Astrocyte of the spinal cord (primary cell): ENCODE measurements around the gene TGM4.

Source experiments
- DNase-seq: peaks from one replicate; pipeline ENCODE4 v3.0.0; 2011; ENCODE audit warnings: low read depth, low spot score
- H3K4me3 ChIP-seq: 2 replicates; pipeline ENCODE4 v1.5.1; 2011; ENCODE audit warnings: low read depth, mild to moderate bottlenecking, low read length, moderate library complexity
- CTCF ChIP-seq: IDR thresholded peaks from 2 replicates; pipeline ENCODE4 v1.5.1; 2012; ENCODE audit warnings: low read depth, mild to moderate bottlenecking, low read length, inconsistent platforms
- in situ Hi-C: cut with HindIII; loops from 2 replicates; pipeline ENCODE4 v1.10.0; 2017; ENCODE audit warnings: low sequenced_read_pairs

The TGM4 gene

DNA sequence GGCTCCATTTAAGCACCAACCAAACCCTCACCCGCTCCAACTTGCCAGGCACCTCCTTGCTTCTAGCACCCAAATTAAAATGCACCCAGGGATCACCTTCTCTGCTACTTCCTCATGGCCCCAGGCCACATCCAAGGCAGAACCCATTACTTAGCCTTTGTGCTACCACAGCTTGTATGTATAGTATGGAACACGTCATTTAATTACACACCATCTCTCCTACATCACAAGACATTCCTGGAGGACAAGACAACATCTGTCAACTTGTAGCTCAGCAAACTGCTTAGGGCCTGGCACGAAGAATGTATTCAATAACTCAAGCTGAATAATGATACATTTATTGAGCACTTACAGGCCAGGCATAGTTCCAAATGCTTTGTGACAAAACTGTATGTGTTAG lies 78.3 kb downstream of the TGM4 start:
- no peak overlapping the region for H3K4me3 ChIP-seq
- in situ Hi-C loops, result no loop called here
- no peak for DNase-seq
- no peak for TF ChIP-seq CTCF

- no peak for TF ChIP-seq CTCF
- no peak for DNase-seq
- no peak overlapping the region for H3K4me3 ChIP-seq
- in situ Hi-C loops, result no loop called here
Measured at GRCh38 chr3:44954304-44954703, 79.9 kb downstream of the TGM4 start.

DNA sequence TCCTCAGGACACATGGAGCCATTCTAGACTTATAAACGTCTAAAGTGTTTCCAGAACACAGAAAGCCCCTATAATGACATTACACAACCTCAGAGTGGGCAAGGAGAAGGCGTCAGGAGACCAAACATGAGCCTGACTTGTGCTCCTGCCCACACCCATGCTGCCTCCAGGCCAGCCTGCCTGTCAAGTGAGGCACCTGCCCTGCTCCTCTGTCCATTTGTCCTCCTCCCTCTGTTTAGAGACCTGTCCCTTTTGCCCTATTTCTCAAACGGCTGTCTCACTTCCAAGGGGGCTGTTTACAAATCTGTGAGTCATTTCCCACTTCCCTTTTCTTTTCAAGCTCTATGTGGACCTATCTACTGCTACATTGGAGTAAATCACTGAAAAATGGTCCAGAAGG lies 80.6 kb downstream of the TGM4 start:
- in situ Hi-C loops, result no loop called here
- H3K4me3 ChIP-seq, result no peak overlapping the region
- TF ChIP-seq CTCF, result no peak
- DNase-seq, result peak; percentile 32

DNA sequence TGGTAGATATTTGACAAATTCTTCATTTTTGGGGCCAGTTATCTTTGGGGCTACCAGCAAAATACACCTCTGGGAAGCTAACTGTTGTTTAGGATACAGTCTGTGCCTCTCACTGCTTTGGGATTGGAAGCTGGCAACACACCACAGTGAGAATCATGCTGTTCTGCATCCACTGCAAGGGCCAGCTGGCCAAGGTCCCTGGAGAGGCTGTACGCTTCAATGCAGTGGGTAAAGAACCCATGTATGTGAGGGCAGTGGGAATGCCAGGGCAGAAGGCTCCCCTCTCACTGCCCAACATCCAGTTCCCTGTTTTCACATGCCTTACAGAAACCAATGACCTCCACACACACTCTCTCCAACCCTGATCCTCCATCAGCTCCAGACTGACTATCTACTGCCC lies 81.5 kb downstream of the TGM4 start:
- no peak for TF ChIP-seq CTCF
- in situ Hi-C loops, result no loop called here
- no peak overlapping the region for H3K4me3 ChIP-seq
- DNase-seq, result no peak

- in situ Hi-C loops, result no loop called here
Measured at GRCh38 chr3:44957986-44958385, 83.6 kb downstream of the TGM4 start.

GRCh38 chr3:44958386-44958785 lies 84.0 kb downstream of the TGM4 start:
- in situ Hi-C loops, result no loop called here
- H3K4me3 ChIP-seq, result no peak overlapping the region
- no peak for DNase-seq
- TF ChIP-seq CTCF, result no peak

More at GRCh38 chr3:44957986-44958385, 83.6 kb downstream of the TGM4 start:
- no peak for DNase-seq
- no peak for TF ChIP-seq CTCF
- no peak overlapping the region for H3K4me3 ChIP-seq
